ENCODE data around the gene EVPL. TPM values are rescaled to one million over a fixed set of nuclear protein-coding genes. Genes with fewer than 3 reads are reported as not detected.

Gene EVPL
- total and polyA plus RNA-seq, 4 experiments from 2014 or later: not detected

- DNase-seq: no peak
- Mint-ChIP-seq H3K4me3 (no peak overlapping the region), H3K27ac (no peak overlapping the region), H3K36me3 (peaks cover 32 to 40% of the 10 kb centered on the region in 2 donors), H3K9me3 (no peaks in the 10 kb centered on the region), H3K27me3 (no peaks in the 10 kb centered on the region), H3K4me1 (peaks cover 0 to 4% (median 1%) of the 10 kb centered on the region in 4 donors)
- H3K4me3 ChIP-seq (ENCODE audit: low read length in 2 of 2): no peak overlapping the region
- POLR2A ChIA-PET (ENCODE audit: partially characterized antibody): no interaction called here
- H3K36me3 ChIP-seq (ENCODE audit: insufficient read depth, low read length): peaks cover 34% of the 10 kb centered on the region
- intact Hi-C loops (cut with micrococcal nuclease): no loop called here
- no peaks in the 10 kb centered on the region for H3K9me3 ChIP-seq (ENCODE audit: control insufficient read depth in 1 of 2, low read length in 2 of 2)
- H3K4me1 ChIP-seq (ENCODE audit: insufficient read depth, low read length): no peaks in the 10 kb centered on the region
- no peak overlapping the region for H3K27ac ChIP-seq (ENCODE audit: low read depth, low read length)
- CTCF ChIA-PET (ENCODE audit: partially characterized antibody): interaction anchor here (1.2 kb wide), 1 partner anchor 23 kb away, joined by 7 read pairs; no protein-coding TSS in a partner anchor
- H3K27me3 ChIP-seq (ENCODE audit: insufficient read depth, low read length): no peaks in the 10 kb centered on the region
Measured at GRCh38 chr17:76036497-76037261, 9.6 kb upstream of the EVPL start.

GRCh38 chr17:76034428-76035350, 7.6 kb upstream of the EVPL start:
- POLR2A ChIA-PET (ENCODE audit: partially characterized antibody): interaction anchor here (0.6 kb wide), 1 partner anchor 20 kb away, joined by 3 read pairs; no protein-coding TSS in a partner anchor
- peak overlapping the region in 1 of 7 donors; percentile 59 for H3K27ac Mint-ChIP-seq
- H3K4me1 Mint-ChIP-seq: peaks cover 3 to 8% (median 5%) of the 10 kb centered on the region in 4 donors
- H3K4me3 ChIP-seq (ENCODE audit: low read length in 2 of 2): no peak overlapping the region
- no peaks in the 10 kb centered on the region for H3K9me3 ChIP-seq (ENCODE audit: control insufficient read depth in 1 of 2, low read length in 2 of 2)
- no peak overlapping the region for H3K27ac ChIP-seq (ENCODE audit: low read depth, low read length)
- CTCF ChIA-PET (ENCODE audit: partially characterized antibody): interaction anchor here (1.2 to 1.3 kb wide), 2 partner anchors 20 to 374 kb away, joined by 3 to 4 read pairs; no protein-coding TSS in a partner anchor
- peaks cover 17 to 24% of the 10 kb centered on the region in 2 donors for H3K36me3 Mint-ChIP-seq
- intact Hi-C loops (cut with micrococcal nuclease): no loop called here
- H3K27me3 Mint-ChIP-seq: no peaks in the 10 kb centered on the region
- no peak for DNase-seq
- H3K36me3 ChIP-seq (ENCODE audit: insufficient read depth, low read length): peaks cover 14% of the 10 kb centered on the region
- no peak overlapping the region for H3K4me3 Mint-ChIP-seq
- no peaks in the 10 kb centered on the region for H3K27me3 ChIP-seq (ENCODE audit: insufficient read depth, low read length)
- no peaks in the 10 kb centered on the region for H3K9me3 Mint-ChIP-seq
- H3K4me1 ChIP-seq (ENCODE audit: insufficient read depth, low read length): peaks cover 5% of the 10 kb centered on the region

- H3K36me3 Mint-ChIP-seq: peaks cover 1 to 8% of the 10 kb centered on the region in 2 donors
- CTCF ChIA-PET (ENCODE audit: partially characterized antibody): interaction anchor here (1.2 to 1.3 kb wide), 2 partner anchors 19 to 375 kb away, joined by 3 to 4 read pairs; no protein-coding TSS in a partner anchor
- H3K27ac Mint-ChIP-seq: peak overlapping the region in 1 of 7 donors; percentile 59
Measured at GRCh38 chr17:76033139-76033538, 6.0 kb upstream of the EVPL start.

GRCh38 chr17:76032780-76033108, 5.6 kb upstream of the EVPL start:
- CTCF ChIA-PET (ENCODE audit: partially characterized antibody): no interaction called here
- no peaks in the 10 kb centered on the region for H3K36me3 ChIP-seq (ENCODE audit: insufficient read depth, low read length)
- H3K4me3 Mint-ChIP-seq: no peak overlapping the region
- POLR2A ChIA-PET (ENCODE audit: partially characterized antibody): interaction anchor here (0.5 to 1.0 kb wide), 3 partner anchors 31 to 248 kb away, joined by 3 read pairs; partner anchors contain the start of genes SRP68 and UNK
- DNase-seq: no peak
- no peaks in the 10 kb centered on the region for H3K27me3 ChIP-seq (ENCODE audit: insufficient read depth, low read length)
- H3K4me1 ChIP-seq (ENCODE audit: insufficient read depth, low read length): peaks cover 12% of the 10 kb centered on the region
- H3K27me3 Mint-ChIP-seq: no peaks in the 10 kb centered on the region
- peaks cover 0 to 6% of the 10 kb centered on the region in 2 donors for H3K36me3 Mint-ChIP-seq
- H3K27ac Mint-ChIP-seq: peak overlapping the region in 1 of 7 donors; percentile 46
- no peak overlapping the region for H3K4me3 ChIP-seq (ENCODE audit: low read length in 2 of 2)
- H3K4me1 Mint-ChIP-seq: peaks cover 7 to 14% (median 12%) of the 10 kb centered on the region in 4 donors
- no peak overlapping the region for H3K27ac ChIP-seq (ENCODE audit: low read depth, low read length)
- intact Hi-C loops (cut with micrococcal nuclease): no loop called here
- H3K9me3 ChIP-seq (ENCODE audit: control insufficient read depth in 1 of 2, low read length in 2 of 2): no peaks in the 10 kb centered on the region
- no peaks in the 10 kb centered on the region for H3K9me3 Mint-ChIP-seq

More at GRCh38 chr17:76033139-76033538, 6.0 kb upstream of the EVPL start:
- no peak for DNase-seq
- Histone ChIP-seq H3K9me3 (ENCODE audit: control insufficient read depth in 1 of 2, low read length in 2 of 2) (no peaks in the 10 kb centered on the region), H3K27me3 (ENCODE audit: insufficient read depth, low read length) (no peaks in the 10 kb centered on the region), H3K4me3 (ENCODE audit: low read length in 2 of 2) (no peak overlapping the region), H3K36me3 (ENCODE audit: insufficient read depth, low read length) (no peaks in the 10 kb centered on the region), H3K4me1 (ENCODE audit: insufficient read depth, low read length) (peaks cover 12% of the 10 kb centered on the region), H3K27ac (ENCODE audit: low read depth, low read length) (no peak overlapping the region)
- POLR2A ChIA-PET (ENCODE audit: partially characterized antibody): interaction anchor here (0.5 to 1.0 kb wide), 3 partner anchors 31 to 248 kb away, joined by 3 read pairs; partner anchors contain the start of genes SRP68 and UNK
- Mint-ChIP-seq H3K4me1 (peaks cover 7 to 14% (median 12%) of the 10 kb centered on the region in 4 donors), H3K9me3 (no peaks in the 10 kb centered on the region), H3K27me3 (no peaks in the 10 kb centered on the region), H3K4me3 (no peak overlapping the region)
- intact Hi-C loops (cut with micrococcal nuclease): no loop called here

- Histone ChIP-seq H3K9me3 (ENCODE audit: control insufficient read depth in 1 of 2, low read length in 2 of 2) (no peaks in the 10 kb centered on the region), H3K27me3 (ENCODE audit: insufficient read depth, low read length) (no peaks in the 10 kb centered on the region), H3K4me3 (ENCODE audit: low read length in 2 of 2) (no peak overlapping the region), H3K36me3 (ENCODE audit: insufficient read depth, low read length) (no peaks in the 10 kb centered on the region), H3K4me1 (ENCODE audit: insufficient read depth, low read length) (peaks cover 12% of the 10 kb centered on the region), H3K27ac (ENCODE audit: low read depth, low read length) (no peak overlapping the region)
- ChIA-PET CTCF (ENCODE audit: partially characterized antibody) (interaction anchor here (0.7 to 0.8 kb wide), 2 partner anchors 18 to 34 kb away, joined by 3 to 4 read pairs; no protein-coding TSS in a partner anchor), POLR2A (ENCODE audit: partially characterized antibody) (interaction anchor here (0.5 to 1.0 kb wide), 3 partner anchors 32 to 290 kb away, joined by 3 read pairs; partner anchors contain the start of gene UNK)
- intact Hi-C loops (cut with micrococcal nuclease): no loop called here
- H3K27me3 Mint-ChIP-seq: no peaks in the 10 kb centered on the region
- peak overlapping the region in 1 of 7 donors; percentile 46 for H3K27ac Mint-ChIP-seq
- peaks cover 7 to 14% (median 12%) of the 10 kb centered on the region in 4 donors for H3K4me1 Mint-ChIP-seq
- DNase-seq: no peak
- H3K4me3 Mint-ChIP-seq: no peak overlapping the region
- H3K36me3 Mint-ChIP-seq: peaks cover 0 to 1% of the 10 kb centered on the region in 2 donors
- H3K9me3 Mint-ChIP-seq: no peaks in the 10 kb centered on the region
Measured at GRCh38 chr17:76032073-76032779, 5.1 kb upstream of the EVPL start.

- ChIA-PET CTCF (ENCODE audit: partially characterized antibody) (interaction anchor here (1.2 to 1.3 kb wide), 2 partner anchors 13 kb away, joined by 4 to 5 read pairs; no protein-coding TSS in a partner anchor), POLR2A (ENCODE audit: partially characterized antibody) (no interaction called here)
- Histone ChIP-seq H3K27me3 (ENCODE audit: insufficient read depth, low read length) (no peaks in the 10 kb centered on the region), H3K27ac (ENCODE audit: low read depth, low read length) (no peak overlapping the region), H3K9me3 (ENCODE audit: control insufficient read depth in 1 of 2, low read length in 2 of 2) (no peaks in the 10 kb centered on the region), H3K4me1 (ENCODE audit: insufficient read depth, low read length) (peaks cover 12% of the 10 kb centered on the region), H3K36me3 (ENCODE audit: insufficient read depth, low read length) (no peaks in the 10 kb centered on the region), H3K4me3 (ENCODE audit: low read length in 2 of 2) (no peak overlapping the region)
- Mint-ChIP-seq H3K9me3 (no peaks in the 10 kb centered on the region), H3K36me3 (no peaks in the 10 kb centered on the region), H3K27me3 (no peaks in the 10 kb centered on the region), H3K4me1 (peaks cover 7 to 14% (median 9%) of the 10 kb centered on the region in 4 donors), H3K4me3 (no peak overlapping the region), H3K27ac (no peak overlapping the region)
- intact Hi-C loops (cut with micrococcal nuclease): no loop called here
- DNase-seq: no peak
Measured at GRCh38 chr17:76026714-76027158, 370 bp downstream of the EVPL start.
